Endodermal cell (in vitro differentiated cells): ENCODE data around the gene PLEKHG2. TPM values are rescaled to one million over a fixed set of nuclear protein-coding genes. Genes with fewer than 3 reads are reported as not detected.
A peak's percentile ranks its signal among the peaks of the same experiment; 100 is the strongest.

Experiments
- DNase-seq: peaks from one replicate; pipeline ENCODE4 v3.0.0-alpha.2; 2017
- H3K27ac ChIP-seq: 2 replicates; pipeline ENCODE4 v1.5.1; 2013; ENCODE audit warnings: mild to moderate bottlenecking, low read depth, low read length, moderate library complexity
- H3K27me3 ChIP-seq: 2 replicates; pipeline ENCODE4 v1.6.1; 2013; ENCODE audit warnings: mild to moderate bottlenecking, low read length, moderate library complexity; ENCODE audit not compliant: insufficient read depth, control insufficient read depth, poor library complexity, severe bottlenecking
- H3K36me3 ChIP-seq: 2 replicates; pipeline ENCODE4 v1.7.0; 2013; ENCODE audit warnings: mild to moderate bottlenecking, low read length, moderate library complexity; ENCODE audit not compliant: control insufficient read depth, insufficient read depth
- H3K4me1 ChIP-seq: one replicate; pipeline ENCODE4 v1.7.0; 2013; ENCODE audit warnings: low read length; ENCODE audit not compliant: control insufficient read depth, insufficient read depth
- H3K4me3 ChIP-seq: 2 replicates; pipeline ENCODE4 v1.5.1; 2013; ENCODE audit warnings: mild to moderate bottlenecking, low read length, moderate library complexity
- H3K9ac ChIP-seq: 2 replicates; pipeline ENCODE4 v1.6.1; 2013; ENCODE audit warnings: mild to moderate bottlenecking, low read length, moderate library complexity; ENCODE audit not compliant: poor library complexity, severe bottlenecking; ENCODE audit errors: extremely low read depth
- H3K9me3 ChIP-seq: 2 replicates; pipeline ENCODE4 v1.6.1; 2013; ENCODE audit warnings: mild to moderate bottlenecking, low read length, moderate library complexity; ENCODE audit not compliant: control insufficient read depth
- H3K27ac Mint-ChIP-seq: 2 replicates; pipeline ENCODE4 v1.8.0; 2020; ENCODE audit warnings: mixed read lengths
- H3K27me3 Mint-ChIP-seq: 2 replicates; pipeline ENCODE4 v1.8.0; 2021; ENCODE audit warnings: mild to moderate bottlenecking, mixed read lengths; ENCODE audit not compliant: insufficient read depth
- H3K36me3 Mint-ChIP-seq: 2 replicates; pipeline ENCODE4 v1.8.0; 2020; ENCODE audit warnings: low read depth, mixed read lengths
- H3K4me1 Mint-ChIP-seq: 2 replicates; pipeline ENCODE4 v1.8.0; 2020; ENCODE audit warnings: mixed read lengths
- H3K4me3 Mint-ChIP-seq: 2 replicates; pipeline ENCODE4 v1.8.0; 2020; ENCODE audit warnings: mild to moderate bottlenecking, moderate library complexity, mixed read lengths
- H3K9me3 Mint-ChIP-seq: 2 replicates; pipeline ENCODE4 v1.8.0; 2020; ENCODE audit warnings: mild to moderate bottlenecking, mixed read lengths
- CTCF ChIP-seq: fragments of 200-600 bp; sonication (generic); conservative IDR thresholded peaks from 2 replicates; pipeline ENCODE4 v1.5.0; 2021; ENCODE audit warnings: antibody characterized with exemption, mild to moderate bottlenecking
- WGBS, 2 experiments: methylation state at CpG; one replicate each; pipeline versions ENCODE4 v1.1.5 to v1.1.7; 2013; ENCODE audit warnings: missing lambda C conversion rate in 2 of 2, mixed read lengths in 1 of 2; ENCODE audit not compliant: insufficient coverage in 1 of 2, insufficient read length in 1 of 2; 5-methylcytosine and 5-hydroxymethylcytosine counted together
- total RNA-seq, 2 donors: library from RNA; stranded (reverse); fragmentation: NEBNext Ultra II Directional in 1 of 2; extraction: Animal tissue kit (Norgen Biotek cat#: 25700) in 1 of 2; gene quantifications; 2 replicates in 1 of 2; 3 replicates in 1 of 2; pipeline ENCODE4 v1.2.1, GENCODE V29; 2021

PLEKHG2 gene
- total RNA-seq, 2 donors from 2014 or later, result 127 to 160 TPM

- H3K4me3 ChIP-seq, result peak overlapping the region; percentile 98
- peak overlapping the region; percentile 94 for H3K27ac ChIP-seq
- 21 to 36% methylated on average over 8 to 18 of the region's 18 CpGs for WGBS, 2 experiments
- H3K27me3 ChIP-seq, result no peaks in the 10 kb centered on the region
- Mint-ChIP-seq H3K4me3 (peak overlapping the region; percentile 91), H3K27me3 (no peaks in the 10 kb centered on the region), H3K4me1 (peaks cover 26% of the 10 kb centered on the region), H3K36me3 (peaks cover 38% of the 10 kb centered on the region), H3K9me3 (no peaks in the 10 kb centered on the region), H3K27ac (peak overlapping the region; percentile 94)
- H3K9ac ChIP-seq, result peak overlapping the region; percentile 98
- no peaks in the 10 kb centered on the region for H3K9me3 ChIP-seq
- DNase-seq, result peak; percentile 80
- peaks cover 6% of the 10 kb centered on the region for H3K4me1 ChIP-seq
- peaks cover 39% of the 10 kb centered on the region for H3K36me3 ChIP-seq
- no peak for TF ChIP-seq CTCF
These were observed 1.6 kb downstream of the PLEKHG2 start for GRCh38 chr19:39413911-39414608.

- peaks cover 46% of the 10 kb centered on the region for H3K36me3 ChIP-seq
- H3K9ac ChIP-seq, result no peak overlapping the region
- peaks cover 43% of the 10 kb centered on the region for H3K36me3 Mint-ChIP-seq
- H3K27me3 Mint-ChIP-seq, result no peaks in the 10 kb centered on the region
- H3K4me1 ChIP-seq, result peaks cover 6% of the 10 kb centered on the region
- H3K27me3 ChIP-seq, result no peaks in the 10 kb centered on the region
- WGBS, 2 experiments, result 83 to 93% methylated on average over 19 to 35 of the region's 35 CpGs
- peak; percentile 69 for DNase-seq
- peak overlapping the region; percentile 91 for H3K4me3 Mint-ChIP-seq
- no peaks in the 10 kb centered on the region for H3K9me3 Mint-ChIP-seq
- H3K27ac ChIP-seq, result no peak overlapping the region
- H3K27ac Mint-ChIP-seq, result no peak overlapping the region
- peaks cover 26% of the 10 kb centered on the region for H3K4me1 Mint-ChIP-seq
- peak overlapping the region; percentile 98 for H3K4me3 ChIP-seq
- no peaks in the 10 kb centered on the region for H3K9me3 ChIP-seq
- peak; percentile 52 for TF ChIP-seq CTCF
These were observed 2.9 kb downstream of the PLEKHG2 start for GRCh38 chr19:39415111-39416046.

GRCh38 chr19:39416152-39417120 is 4.0 kb downstream of the PLEKHG2 start:
- Histone ChIP-seq H3K9me3 (no peaks in the 10 kb centered on the region), H3K4me3 (peak overlapping the region; percentile 98), H3K27ac (no peak overlapping the region), H3K36me3 (peaks cover 57% of the 10 kb centered on the region), H3K9ac (no peak overlapping the region), H3K4me1 (peaks cover 6% of the 10 kb centered on the region), H3K27me3 (no peaks in the 10 kb centered on the region)
- H3K27me3 Mint-ChIP-seq, result no peaks in the 10 kb centered on the region
- no peaks in the 10 kb centered on the region for H3K9me3 Mint-ChIP-seq
- H3K4me3 Mint-ChIP-seq, result no peak overlapping the region
- WGBS, 2 experiments, result 92 to 94% methylated on average over 13 to 27 of the region's 27 CpGs
- DNase-seq, result no peak
- peaks cover 16% of the 10 kb centered on the region for H3K4me1 Mint-ChIP-seq
- no peak for TF ChIP-seq CTCF
- H3K27ac Mint-ChIP-seq, result no peak overlapping the region
- H3K36me3 Mint-ChIP-seq, result peaks cover 54% of the 10 kb centered on the region
